Activated CD8-positive, alpha-beta T cell treated with anti-CD3 and anti-CD28 coated beads, Interleukin-2, amount 10 ng/mL, durations not matched to agents 7 days and 5 days (primary cell): ENCODE measurements around the gene SOX9. TPM values are rescaled to one million over a fixed set of nuclear protein-coding genes. Genes with fewer than 3 reads are reported as not detected.

Experiments used
- ATAC-seq: fragments of 150-1000 bp; cut with Tn5 transposase; one replicate; pipeline ENCODE4 v1.10.0; 2021; ENCODE audit warnings: moderate library complexity
- CTCF ChIA-PET: fragments of 350-600 bp; sonication (Branson Sonifier 250); formaldehyde crosslinking; loops from one replicate; lab custom pipeline; 2021; ENCODE audit warnings: antibody characterized with exemption; lab: Charles Lee
- POLR2A ChIA-PET: fragments of 350-600 bp; sonication (Branson Sonifier 250); formaldehyde crosslinking; loops from one replicate; lab custom pipeline; 2021; ENCODE audit warnings: antibody characterized with exemption; lab: Charles Lee
- DNase-seq: peaks from one replicate; pipeline ENCODE4 v3.0.0-alpha.2; 2020
- H3K27ac Mint-ChIP-seq: one replicate; pipeline ENCODE4 v1.8.0; 2021; ENCODE audit warnings: mild to moderate bottlenecking, mixed read lengths
- H3K27me3 Mint-ChIP-seq: one replicate; pipeline ENCODE4 v1.8.0; 2021; ENCODE audit warnings: low read depth, mixed read lengths
- H3K36me3 Mint-ChIP-seq: one replicate; pipeline ENCODE4 v1.8.0; 2021; ENCODE audit warnings: low read depth, mixed read lengths
- H3K4me1 Mint-ChIP-seq: one replicate; pipeline ENCODE4 v1.8.0; 2021; ENCODE audit warnings: low read depth, mixed read lengths
- H3K4me3 Mint-ChIP-seq: one replicate; pipeline ENCODE4 v1.8.0; 2021; ENCODE audit warnings: mild to moderate bottlenecking, mixed read lengths
- H3K9me3 Mint-ChIP-seq: one replicate; pipeline ENCODE4 v1.8.0; 2022; ENCODE audit warnings: mixed read lengths; ENCODE audit not compliant: insufficient read depth
- total RNA-seq, 2 experiments: library from RNA; stranded (reverse); gene quantifications; one replicate each; pipeline ENCODE4 v1.2.3, GENCODE V29; 2021

Gene SOX9
- total RNA-seq, 2 experiments from 2014 or later = not detected

DNA sequence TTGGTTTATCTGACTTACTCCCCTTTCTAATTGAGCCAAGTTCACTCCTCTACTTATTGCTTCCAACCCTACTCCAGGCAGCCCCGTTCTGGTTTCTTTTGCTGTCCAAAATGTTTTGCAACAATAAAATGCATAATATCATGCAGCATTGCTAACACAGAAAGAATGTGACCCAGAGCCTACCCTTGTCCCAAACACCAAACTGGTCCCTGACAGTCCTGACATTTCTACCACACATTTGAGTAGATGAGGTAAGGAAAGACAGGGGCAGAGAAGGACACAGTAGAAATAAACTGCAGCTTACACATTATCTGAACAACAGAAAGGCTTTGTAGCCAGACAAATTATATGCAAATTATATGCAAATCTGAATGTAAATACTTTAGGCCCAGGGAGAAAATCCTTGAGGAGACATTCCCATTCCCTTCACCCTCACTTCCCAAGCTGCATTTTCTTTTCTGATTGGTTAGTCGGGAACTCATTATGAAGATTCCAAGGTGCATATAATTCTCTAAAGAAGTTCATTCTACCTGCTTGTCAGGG is 31.6 kb downstream of the SOX9 start:
- POLR2A ChIA-PET = no interaction called here

GRCh38 chr17:72158895-72159885 is 38.4 kb downstream of the SOX9 start:
- Mint-ChIP-seq H3K4me3 (no peak overlapping the region), H3K36me3 (no peaks in the 10 kb centered on the region), H3K27ac (no peak overlapping the region), H3K9me3 (peaks cover 6% of the 10 kb centered on the region), H3K4me1 (no peaks in the 10 kb centered on the region), H3K27me3 (no peaks in the 10 kb centered on the region)
- POLR2A ChIA-PET = no interaction called here
- no peak for DNase-seq
- CTCF ChIA-PET = no interaction called here
- ATAC-seq = no peak

More for the DNA sequence above, 31.6 kb downstream of the SOX9 start:
- no peaks in the 10 kb centered on the region for H3K9me3 Mint-ChIP-seq
- DNase-seq (no peak), ATAC-seq (no peak)
- no peaks in the 10 kb centered on the region for H3K36me3 Mint-ChIP-seq
- no peaks in the 10 kb centered on the region for H3K4me1 Mint-ChIP-seq
- no peaks in the 10 kb centered on the region for H3K27me3 Mint-ChIP-seq
- no peak overlapping the region for H3K27ac Mint-ChIP-seq
- CTCF ChIA-PET = no interaction called here
- H3K4me3 Mint-ChIP-seq = no peak overlapping the region

DNA sequence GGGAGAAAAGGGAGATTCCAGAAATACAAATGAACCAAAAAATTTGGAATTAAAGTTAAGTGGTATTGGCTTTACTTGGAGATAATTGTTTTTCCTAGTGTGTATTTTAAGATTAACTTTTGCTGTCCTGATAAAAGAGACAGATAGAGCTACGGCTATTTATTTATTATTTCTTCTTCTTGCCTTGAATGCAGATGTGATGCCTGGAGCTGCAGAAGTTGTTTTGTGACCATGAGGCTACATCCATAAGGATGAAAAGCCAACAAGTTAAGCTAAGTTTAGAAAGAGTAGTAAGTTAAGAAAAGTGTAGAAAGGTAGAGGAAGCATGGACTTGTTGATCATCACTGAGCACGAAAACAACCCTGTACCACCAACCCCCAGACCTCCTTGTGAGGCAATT is 41.7 kb downstream of the SOX9 start:
- H3K36me3 Mint-ChIP-seq = no peaks in the 10 kb centered on the region
- CTCF ChIA-PET = interaction anchor here (0.8 kb wide), 1 partner anchor 21 kb away, joined by 3 read pairs; no protein-coding TSS in a partner anchor
- ATAC-seq (no peak), DNase-seq (no peak)
- H3K4me3 Mint-ChIP-seq = no peak overlapping the region
- no peaks in the 10 kb centered on the region for H3K27me3 Mint-ChIP-seq
- H3K4me1 Mint-ChIP-seq = no peaks in the 10 kb centered on the region
- H3K27ac Mint-ChIP-seq = no peak overlapping the region
- POLR2A ChIA-PET = no interaction called here
- H3K9me3 Mint-ChIP-seq = peaks cover 6% of the 10 kb centered on the region

DNA sequence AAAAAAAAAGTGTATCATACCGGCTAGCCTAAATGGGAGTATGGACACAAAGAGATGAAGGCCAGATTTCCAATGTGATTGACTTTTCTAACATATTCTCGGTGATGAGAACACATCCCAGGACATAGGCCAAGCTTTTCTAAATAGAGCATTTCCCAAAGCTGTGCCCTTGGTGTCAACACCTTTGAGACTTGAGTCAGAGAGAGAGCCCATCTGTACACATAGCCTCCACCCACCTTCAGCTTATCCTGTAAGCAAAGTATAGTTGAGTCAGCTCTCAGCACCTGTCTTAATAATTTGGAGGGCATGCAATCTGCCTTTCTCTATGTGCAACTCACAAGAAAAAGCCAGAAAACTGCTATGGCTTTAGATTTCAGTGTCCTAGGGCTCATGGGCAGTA is 42.7 kb downstream of the SOX9 start:
- DNase-seq (no peak), ATAC-seq (no peak)
- Mint-ChIP-seq H3K27me3 (no peaks in the 10 kb centered on the region), H3K36me3 (no peaks in the 10 kb centered on the region), H3K4me1 (no peaks in the 10 kb centered on the region), H3K27ac (no peak overlapping the region), H3K9me3 (peaks cover 6% of the 10 kb centered on the region), H3K4me3 (no peak overlapping the region)
- ChIA-PET POLR2A (no interaction called here), CTCF (interaction anchor here (0.7 kb wide), 1 partner anchor 283 kb away, joined by 3 read pairs; no protein-coding TSS in a partner anchor)

DNA sequence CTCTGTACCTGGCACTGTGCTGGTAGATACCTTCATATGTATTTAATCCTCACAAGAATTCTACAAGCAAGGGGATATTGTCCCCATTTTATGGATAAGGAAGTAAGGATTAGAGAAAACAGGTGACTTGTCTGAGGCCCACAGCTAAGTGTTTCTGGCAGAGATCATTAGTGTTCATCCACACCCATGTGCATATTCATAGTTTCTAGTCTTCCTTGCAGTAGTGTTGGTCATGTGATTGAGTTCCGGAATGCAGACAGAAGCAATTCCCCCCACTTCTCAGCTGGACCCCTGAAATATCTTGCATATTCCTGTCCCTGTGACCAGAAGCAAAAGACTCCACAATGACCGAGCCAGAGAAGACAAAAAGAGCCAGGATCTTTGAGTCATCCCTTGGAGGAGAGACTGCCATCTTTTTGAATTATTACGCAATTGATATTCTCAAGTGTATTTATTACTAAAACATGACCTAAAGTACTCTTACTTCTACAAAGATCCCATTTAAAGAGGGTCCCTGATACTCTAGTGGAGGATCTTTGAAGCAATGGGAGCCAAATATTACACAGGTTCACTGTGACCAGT is 43.4 kb downstream of the SOX9 start:
- no peak for DNase-seq
- no peaks in the 10 kb centered on the region for H3K27me3 Mint-ChIP-seq
- no peak for ATAC-seq
- H3K4me3 Mint-ChIP-seq = no peak overlapping the region
- no peak overlapping the region for H3K27ac Mint-ChIP-seq
- H3K36me3 Mint-ChIP-seq = no peaks in the 10 kb centered on the region
- no peaks in the 10 kb centered on the region for H3K4me1 Mint-ChIP-seq
- peaks cover 6% of the 10 kb centered on the region for H3K9me3 Mint-ChIP-seq
- CTCF ChIA-PET = no interaction called here
- POLR2A ChIA-PET = no interaction called here

- ATAC-seq = no peak
- CTCF ChIA-PET = no interaction called here
- POLR2A ChIA-PET = no interaction called here
- Mint-ChIP-seq H3K9me3 (peaks cover 6% of the 10 kb centered on the region), H3K27ac (no peak overlapping the region), H3K36me3 (no peaks in the 10 kb centered on the region), H3K27me3 (no peaks in the 10 kb centered on the region), H3K4me1 (no peaks in the 10 kb centered on the region), H3K4me3 (no peak overlapping the region)
- DNase-seq = no peak
These were observed 44.5 kb downstream of the SOX9 start for GRCh38 chr17:72165192-72165866.

DNA sequence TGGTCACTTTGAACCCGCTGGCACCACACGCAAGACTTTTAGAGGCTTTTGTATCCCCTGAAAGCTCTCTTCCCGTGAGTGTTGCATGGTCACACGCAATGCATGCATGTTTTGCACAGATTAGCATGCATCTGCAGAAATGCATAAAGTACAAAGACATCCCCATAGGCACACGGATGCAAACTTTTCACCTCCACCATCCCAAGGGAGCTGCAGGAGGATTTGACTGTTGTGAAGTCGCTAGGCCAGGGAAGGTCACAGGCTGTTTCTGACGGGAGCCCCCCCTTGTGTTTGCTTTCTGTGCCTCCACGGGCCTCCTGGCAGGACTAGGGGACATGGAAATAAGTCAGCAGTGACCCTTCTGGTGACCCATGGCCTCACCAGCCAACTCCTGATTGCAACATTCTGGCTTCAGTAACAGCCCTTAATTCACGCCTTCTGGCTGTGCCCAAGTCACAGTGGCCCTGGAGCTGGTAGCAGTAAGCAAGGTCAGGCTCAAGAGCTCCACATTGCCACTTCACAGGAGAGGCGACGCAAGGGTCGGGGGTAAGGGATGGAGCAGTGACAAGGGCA is 45.1 kb downstream of the SOX9 start:
- no peak overlapping the region for H3K27ac Mint-ChIP-seq
- POLR2A ChIA-PET = no interaction called here
- H3K4me1 Mint-ChIP-seq = no peaks in the 10 kb centered on the region
- no peak for DNase-seq
- H3K9me3 Mint-ChIP-seq = peaks cover 2% of the 10 kb centered on the region
- H3K27me3 Mint-ChIP-seq = no peaks in the 10 kb centered on the region
- ATAC-seq = no peak
- no peak overlapping the region for H3K4me3 Mint-ChIP-seq
- no peaks in the 10 kb centered on the region for H3K36me3 Mint-ChIP-seq
- CTCF ChIA-PET = no interaction called here

DNA sequence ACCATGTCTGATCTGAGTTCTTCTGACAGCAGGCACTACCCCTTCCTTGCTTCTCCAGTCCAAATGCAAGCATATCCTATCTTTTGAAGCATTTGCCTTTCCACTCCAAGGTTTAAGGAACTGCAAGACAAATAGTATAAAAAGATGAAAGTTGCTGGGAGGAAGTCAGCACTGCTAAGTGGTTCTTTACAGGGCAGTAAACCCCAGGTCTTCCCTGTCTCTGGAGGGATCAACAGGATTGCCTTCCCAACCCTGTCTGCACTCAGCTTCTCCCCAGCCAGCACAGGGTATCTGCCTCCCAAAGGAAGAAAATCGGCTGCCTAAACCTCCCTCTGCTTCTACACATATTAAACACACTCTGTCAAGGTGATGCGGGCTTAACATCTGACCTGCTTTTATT is 46.8 kb downstream of the SOX9 start:
- H3K4me3 Mint-ChIP-seq = no peak overlapping the region
- DNase-seq = no peak
- H3K4me1 Mint-ChIP-seq = no peaks in the 10 kb centered on the region
- H3K27ac Mint-ChIP-seq = no peak overlapping the region
- ATAC-seq = no peak
- CTCF ChIA-PET = no interaction called here
- H3K9me3 Mint-ChIP-seq = no peaks in the 10 kb centered on the region
- H3K36me3 Mint-ChIP-seq = no peaks in the 10 kb centered on the region
- POLR2A ChIA-PET = no interaction called here
- H3K27me3 Mint-ChIP-seq = no peaks in the 10 kb centered on the region

- ChIA-PET CTCF (no interaction called here), POLR2A (no interaction called here)
- H3K4me3 Mint-ChIP-seq = no peak overlapping the region
- no peaks in the 10 kb centered on the region for H3K36me3 Mint-ChIP-seq
- no peak for ATAC-seq
- DNase-seq = no peak
- H3K4me1 Mint-ChIP-seq = no peaks in the 10 kb centered on the region
- H3K27me3 Mint-ChIP-seq = no peaks in the 10 kb centered on the region
- H3K27ac Mint-ChIP-seq = no peak overlapping the region
- no peaks in the 10 kb centered on the region for H3K9me3 Mint-ChIP-seq
These were observed 49.0 kb downstream of the SOX9 start for GRCh38 chr17:72169823-72170222.

DNA sequence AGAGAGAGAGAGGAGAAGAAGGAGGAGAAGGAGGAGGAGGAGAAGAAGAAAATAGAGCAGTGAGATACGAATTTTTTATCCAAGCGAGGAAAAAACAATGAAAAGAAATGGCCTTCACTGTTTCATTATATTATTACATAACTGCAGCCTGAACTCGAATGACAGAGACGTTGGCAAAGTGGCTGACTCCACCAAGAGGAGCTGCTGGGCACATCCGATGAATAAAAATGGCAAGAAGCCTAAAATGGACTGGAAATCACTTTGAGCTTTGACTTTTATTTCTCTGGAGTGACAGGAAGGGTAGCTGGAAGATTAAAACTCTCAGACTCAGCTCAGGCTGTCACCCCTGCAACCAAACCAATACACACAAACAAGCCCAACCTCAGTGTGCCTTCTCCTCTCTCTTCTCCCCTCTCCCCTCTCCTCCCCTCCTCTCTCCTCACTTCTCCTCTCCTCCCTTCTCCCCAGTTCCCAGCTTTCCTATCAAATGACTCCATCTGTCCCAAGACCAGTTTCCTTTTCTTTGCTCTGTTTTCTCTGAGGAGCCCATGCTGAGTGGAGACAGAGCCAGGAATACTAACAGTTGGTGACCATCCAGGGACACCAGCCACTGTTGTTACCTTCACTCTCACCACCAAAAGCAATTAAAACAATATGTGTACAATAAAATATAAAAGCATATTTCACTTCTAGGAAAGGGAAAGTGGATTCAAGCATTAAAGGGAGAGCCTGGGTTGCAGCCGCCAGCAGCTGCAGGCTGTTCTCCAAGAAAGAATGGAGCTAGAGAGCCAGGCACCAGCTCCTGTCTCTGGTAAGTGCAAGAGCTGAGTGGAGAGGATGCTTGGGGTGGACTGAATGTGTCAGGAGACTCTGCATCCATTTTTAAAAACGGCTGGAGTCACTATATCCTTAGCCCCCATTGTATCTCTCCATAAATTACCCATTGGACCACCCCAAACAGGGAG is 51.2 kb downstream of the SOX9 start:
- no peak for ATAC-seq
- Mint-ChIP-seq H3K27me3 (no peaks in the 10 kb centered on the region), H3K36me3 (no peaks in the 10 kb centered on the region), H3K4me3 (no peak overlapping the region), H3K4me1 (no peaks in the 10 kb centered on the region), H3K9me3 (no peaks in the 10 kb centered on the region), H3K27ac (no peak overlapping the region)
- DNase-seq = no peak
- POLR2A ChIA-PET = no interaction called here
- CTCF ChIA-PET = no interaction called here
